GM12878 (cell line): ENCODE measurements around the gene SEMA4D.

Experiments used
- ATF3 ChIP-seq: IDR thresholded peaks from 2 replicates; pipeline ENCODE4 v1.6.1; 2011; ENCODE audit warnings: low read depth, mild to moderate bottlenecking, low read length, moderate library complexity, borderline replicate concordance; ENCODE audit errors: extremely low read depth
- CBX5 ChIP-seq: sonication (generic); IDR thresholded peaks from 2 replicates; pipeline ENCODE4 v1.6.1; 2016; ENCODE audit warnings: low read depth, moderate library complexity, mild to moderate bottlenecking, inconsistent platforms
- E4F1 ChIP-seq: fragments of 450-650 bp; IDR thresholded peaks from 2 replicates; pipeline ENCODE4 v1.6.1; 2018; ENCODE audit warnings: borderline replicate concordance, mild to moderate bottlenecking; ENCODE audit not compliant: partially characterized antibody
- NR2C1 ChIP-seq: fragments of 450-650 bp; IDR thresholded peaks from 2 replicates; pipeline ENCODE4 v1.6.1; 2017; ENCODE audit warnings: antibody characterized with exemption, mild to moderate bottlenecking, moderate library complexity
- POLR2AphosphoS2 ChIP-seq: IDR thresholded peaks from 2 replicates; pipeline ENCODE4 v1.6.1; 2011; ENCODE audit warnings: low read depth, mild to moderate bottlenecking, low read length, improper control_type of control experiment, moderate library complexity
- POLR2AphosphoS5 ChIP-seq: IDR thresholded peaks from 2 replicates; pipeline ENCODE4 v1.6.1; 2011; ENCODE audit warnings: mild to moderate bottlenecking, low read length, inconsistent platforms
- SIX5 ChIP-seq: IDR thresholded peaks from 2 replicates; pipeline ENCODE4 v1.6.1; 2011; ENCODE audit warnings: mild to moderate bottlenecking, low read depth, low read length, moderate library complexity; ENCODE audit not compliant: severe bottlenecking
- SMAD1 ChIP-seq: fragments of 450-650 bp; IDR thresholded peaks from 2 replicates; pipeline ENCODE4 v1.6.1; 2018; ENCODE audit warnings: mild to moderate bottlenecking, low read depth; ENCODE audit not compliant: partially characterized antibody
- SMC3 ChIP-seq: IDR thresholded peaks from 2 replicates; pipeline ENCODE4 v1.6.1; 2011; ENCODE audit warnings: low read length, improper control_type of control experiment, borderline replicate concordance
- SRF ChIP-seq, 2 experiments: IDR thresholded peaks; 2 replicates each; pipeline ENCODE4 v1.6.1; 2011; ENCODE audit warnings: low read depth in 2 of 2, low read length in 2 of 2, mild to moderate bottlenecking in 1 of 2, moderate library complexity in 1 of 2
- TF ChIP-seq, protein P1 (sequence below), 3 experiments: IDR thresholded peaks in 2 of 3; conservative IDR thresholded peaks in 1 of 3; 2 replicates each; pipeline ENCODE4 v1.5.1; 2011; ENCODE audit warnings: low read depth in 3 of 3, low read length in 3 of 3, mild to moderate bottlenecking in 3 of 3, control low read depth in 2 of 3, moderate library complexity in 2 of 3, inconsistent platforms in 1 of 3, mixed read lengths in 1 of 3; ENCODE audit not compliant: control insufficient read depth in 2 of 3, insufficient read depth in 1 of 3; ENCODE audit errors: extremely low read depth in 1 of 3
- TF ChIP-seq, protein P2 (sequence below): IDR thresholded peaks from 2 replicates; pipeline ENCODE4 v1.6.1; 2012; ENCODE audit warnings: low read depth, low read length, improper control_type of control experiment

GRCh38 chr9:89372979-89373378 lies 124.9 kb downstream of the SEMA4D start:
- TF ChIP-seq SIX5 (no peak), SMC3 (no peak), POLR2AphosphoS5 (peak; percentile 8; the same call in 1 of the 2 replicates), NR2C1 (no peak), SMAD1 (no peak), SRF (IDR thresholded peaks at IDR 0.05; ENCODE audit: low read depth in 2 of 2, low read length in 2 of 2) (no peak), POLR2AphosphoS2 (no peak), E4F1 (no peak), ATF3 (no peak), CBX5 (no peak)
- TF ChIP-seq, protein P1, sequence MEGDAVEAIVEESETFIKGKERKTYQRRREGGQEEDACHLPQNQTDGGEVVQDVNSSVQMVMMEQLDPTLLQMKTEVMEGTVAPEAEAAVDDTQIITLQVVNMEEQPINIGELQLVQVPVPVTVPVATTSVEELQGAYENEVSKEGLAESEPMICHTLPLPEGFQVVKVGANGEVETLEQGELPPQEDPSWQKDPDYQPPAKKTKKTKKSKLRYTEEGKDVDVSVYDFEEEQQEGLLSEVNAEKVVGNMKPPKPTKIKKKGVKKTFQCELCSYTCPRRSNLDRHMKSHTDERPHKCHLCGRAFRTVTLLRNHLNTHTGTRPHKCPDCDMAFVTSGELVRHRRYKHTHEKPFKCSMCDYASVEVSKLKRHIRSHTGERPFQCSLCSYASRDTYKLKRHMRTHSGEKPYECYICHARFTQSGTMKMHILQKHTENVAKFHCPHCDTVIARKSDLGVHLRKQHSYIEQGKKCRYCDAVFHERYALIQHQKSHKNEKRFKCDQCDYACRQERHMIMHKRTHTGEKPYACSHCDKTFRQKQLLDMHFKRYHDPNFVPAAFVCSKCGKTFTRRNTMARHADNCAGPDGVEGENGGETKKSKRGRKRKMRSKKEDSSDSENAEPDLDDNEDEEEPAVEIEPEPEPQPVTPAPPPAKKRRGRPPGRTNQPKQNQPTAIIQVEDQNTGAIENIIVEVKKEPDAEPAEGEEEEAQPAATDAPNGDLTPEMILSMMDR (IDR thresholded peaks at IDR 0.05 in 2 of 3, conservative IDR thresholded peaks at IDR 0.05 in 1 of 3; ENCODE audit: control insufficient read depth in 2 of 3, extremely low read depth in 1 of 3, insufficient read depth in 1 of 3, low read depth in 3 of 3, low read length in 3 of 3) = no peak
- TF ChIP-seq, protein P2, sequence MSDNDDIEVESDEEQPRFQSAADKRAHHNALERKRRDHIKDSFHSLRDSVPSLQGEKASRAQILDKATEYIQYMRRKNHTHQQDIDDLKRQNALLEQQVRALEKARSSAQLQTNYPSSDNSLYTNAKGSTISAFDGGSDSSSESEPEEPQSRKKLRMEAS = no peak
